ENCODE data around the gene DPH2. TPM values are rescaled to one million over a fixed set of nuclear protein-coding genes. Genes with fewer than 3 reads are reported as not detected.

Gene DPH2
- total RNA-seq, 2 donors from 2014 or later = 20.5 to 23.0 TPM

- DNase-seq (ENCODE audit: low spot score) = no peak
- Histone ChIP-seq H3K4me3 (no peak overlapping the region), H3K9me3 (no peaks in the 10 kb centered on the region), H3K27me3 (no peaks in the 10 kb centered on the region), H3K36me3 (no peaks in the 10 kb centered on the region), H3K4me1 (peaks cover 0 to 19% of the 10 kb centered on the region in 2 donors), H3K27ac (no peak overlapping the region)
- TF ChIP-seq, protein P1, sequence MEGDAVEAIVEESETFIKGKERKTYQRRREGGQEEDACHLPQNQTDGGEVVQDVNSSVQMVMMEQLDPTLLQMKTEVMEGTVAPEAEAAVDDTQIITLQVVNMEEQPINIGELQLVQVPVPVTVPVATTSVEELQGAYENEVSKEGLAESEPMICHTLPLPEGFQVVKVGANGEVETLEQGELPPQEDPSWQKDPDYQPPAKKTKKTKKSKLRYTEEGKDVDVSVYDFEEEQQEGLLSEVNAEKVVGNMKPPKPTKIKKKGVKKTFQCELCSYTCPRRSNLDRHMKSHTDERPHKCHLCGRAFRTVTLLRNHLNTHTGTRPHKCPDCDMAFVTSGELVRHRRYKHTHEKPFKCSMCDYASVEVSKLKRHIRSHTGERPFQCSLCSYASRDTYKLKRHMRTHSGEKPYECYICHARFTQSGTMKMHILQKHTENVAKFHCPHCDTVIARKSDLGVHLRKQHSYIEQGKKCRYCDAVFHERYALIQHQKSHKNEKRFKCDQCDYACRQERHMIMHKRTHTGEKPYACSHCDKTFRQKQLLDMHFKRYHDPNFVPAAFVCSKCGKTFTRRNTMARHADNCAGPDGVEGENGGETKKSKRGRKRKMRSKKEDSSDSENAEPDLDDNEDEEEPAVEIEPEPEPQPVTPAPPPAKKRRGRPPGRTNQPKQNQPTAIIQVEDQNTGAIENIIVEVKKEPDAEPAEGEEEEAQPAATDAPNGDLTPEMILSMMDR (IDR thresholded peaks at IDR 0.05) = no peak
Measured at GRCh38 chr1:43994071-43994470, 24.3 kb downstream of the DPH2 start.

DNA sequence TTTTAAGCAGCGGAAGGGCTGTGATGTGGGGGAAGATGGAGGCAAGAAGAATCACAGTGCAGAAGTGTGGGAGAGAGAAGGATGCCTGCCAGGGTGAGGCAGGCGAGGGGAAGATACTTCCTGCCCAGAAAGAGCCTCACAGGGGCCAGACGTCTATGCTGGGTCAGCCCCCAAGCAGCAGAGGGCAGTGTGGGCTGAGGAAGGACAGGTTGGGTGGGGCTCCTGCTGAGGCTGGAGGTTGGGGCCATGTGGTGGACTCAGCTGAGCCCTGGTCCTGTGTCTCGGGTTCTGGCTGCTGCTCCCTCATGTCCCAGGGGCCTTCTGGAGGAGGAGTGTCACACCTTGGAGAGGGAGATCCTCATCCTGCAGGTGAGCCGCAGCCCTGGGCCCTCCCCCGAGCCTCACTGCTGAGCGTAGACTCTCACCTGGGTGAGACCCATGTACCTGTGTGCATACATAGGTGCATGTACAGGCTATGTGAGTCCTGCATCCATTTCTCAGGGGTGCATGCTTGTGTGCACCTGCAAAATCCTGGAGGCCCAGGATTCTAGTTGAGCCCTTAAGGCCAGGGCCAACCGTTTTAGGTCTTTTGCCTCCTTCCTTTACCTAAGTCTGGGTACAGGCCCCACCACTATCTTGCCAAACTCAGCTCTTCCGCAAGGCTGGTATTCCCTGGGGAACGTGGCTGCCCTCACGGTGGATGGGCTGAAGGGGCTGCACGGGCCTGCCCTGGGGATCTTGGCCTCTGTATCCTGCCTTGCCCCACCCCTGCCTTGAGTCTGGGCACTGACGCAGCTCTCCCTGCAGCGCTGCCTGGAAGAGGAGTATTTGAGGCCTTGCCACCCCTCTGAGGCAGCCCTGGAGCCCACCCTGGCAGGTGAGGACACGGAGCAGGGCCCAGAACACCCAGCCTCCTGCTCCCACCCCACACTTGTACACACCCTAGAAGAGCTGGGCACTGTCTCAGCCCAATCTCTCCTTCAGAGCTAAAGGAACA is 25.3 kb downstream of the DPH2 start:
- TF ChIP-seq, protein P1 (IDR thresholded peaks at IDR 0.05) = no peak
- no peak overlapping the region for H3K27ac ChIP-seq
- DNase-seq (ENCODE audit: low spot score) = no peak
- peaks cover 0 to 19% of the 10 kb centered on the region in 2 donors for H3K4me1 ChIP-seq
- no peaks in the 10 kb centered on the region for H3K27me3 ChIP-seq
- H3K4me3 ChIP-seq = no peak overlapping the region
- no peaks in the 10 kb centered on the region for H3K9me3 ChIP-seq
- H3K36me3 ChIP-seq = no peaks in the 10 kb centered on the region

GRCh38 chr1:43995984-43996732 is 26.3 kb downstream of the DPH2 start:
- no peaks in the 10 kb centered on the region for H3K9me3 ChIP-seq
- no peak for DNase-seq (ENCODE audit: low spot score)
- no peak overlapping the region for H3K4me3 ChIP-seq
- no peak overlapping the region for H3K27ac ChIP-seq
- no peaks in the 10 kb centered on the region for H3K27me3 ChIP-seq
- peaks cover 0 to 12% of the 10 kb centered on the region in 2 donors for H3K4me1 ChIP-seq
- TF ChIP-seq, protein P1 (IDR thresholded peaks at IDR 0.05) = no peak
- no peaks in the 10 kb centered on the region for H3K36me3 ChIP-seq

DNA sequence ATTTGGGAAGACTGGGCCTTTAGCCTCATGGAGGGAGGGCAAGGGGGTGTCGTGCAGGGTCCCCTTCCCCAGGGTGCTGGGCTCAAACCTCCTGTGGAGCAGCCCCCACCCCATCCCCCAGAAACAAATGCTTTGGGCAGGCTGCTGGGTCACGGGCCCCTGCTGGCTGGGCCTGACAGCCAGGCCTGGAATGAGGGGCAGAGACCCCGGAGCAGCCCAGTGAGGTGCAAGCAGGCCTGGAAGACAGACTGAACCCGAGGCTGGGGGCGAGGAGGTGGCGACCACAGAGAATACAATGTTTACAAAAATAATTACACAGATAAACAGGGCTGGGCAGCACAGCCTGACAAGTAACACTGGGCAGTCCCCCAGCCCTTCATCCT is 26.9 kb downstream of the DPH2 start:
- no peak for DNase-seq (ENCODE audit: low spot score)
- TF ChIP-seq, protein P1 (IDR thresholded peaks at IDR 0.05) = no peak
- no peaks in the 10 kb centered on the region for H3K9me3 ChIP-seq
- peaks cover 0 to 11% of the 10 kb centered on the region in 2 donors for H3K4me1 ChIP-seq
- H3K27ac ChIP-seq = no peak overlapping the region
- H3K4me3 ChIP-seq = no peak overlapping the region
- H3K36me3 ChIP-seq = no peaks in the 10 kb centered on the region
- no peaks in the 10 kb centered on the region for H3K27me3 ChIP-seq

DNA sequence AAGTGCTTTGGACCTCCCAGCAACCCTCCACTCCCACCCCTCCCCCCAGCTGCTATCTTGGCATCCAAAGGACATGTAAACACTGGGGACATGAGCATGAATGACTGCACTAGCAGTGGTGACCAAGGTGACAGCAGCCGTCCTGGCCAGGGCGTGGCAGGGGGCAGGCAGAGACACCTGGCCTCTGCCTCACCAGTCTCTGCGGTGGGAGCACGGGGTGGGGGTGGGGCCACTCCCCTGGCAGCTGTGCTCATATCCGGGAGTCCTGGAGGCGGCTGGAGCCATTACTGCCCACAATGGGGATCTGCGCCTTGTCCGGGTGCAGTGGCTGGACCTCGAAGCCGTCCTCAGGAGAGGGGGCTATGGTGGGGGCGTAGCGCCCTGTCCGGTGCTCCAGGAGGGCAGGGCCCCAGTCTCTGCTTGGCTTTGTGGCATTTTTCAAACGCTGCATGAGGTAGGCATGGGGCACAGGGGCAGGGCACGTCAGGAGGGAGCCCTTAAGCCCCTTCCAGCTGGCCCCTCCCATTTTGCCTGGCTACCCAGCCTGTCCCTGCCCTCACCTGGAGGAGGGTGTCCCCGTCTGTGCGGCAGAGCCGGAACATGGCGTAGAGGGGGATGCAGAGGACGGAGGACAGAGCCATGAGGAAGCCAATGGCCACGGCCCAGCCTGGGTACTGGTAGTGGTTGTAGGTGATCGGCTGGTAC is 27.6 kb downstream of the DPH2 start:
- Histone ChIP-seq H3K36me3 (no peaks in the 10 kb centered on the region), H3K4me1 (peaks cover 0 to 5% of the 10 kb centered on the region in 2 donors), H3K27ac (no peak overlapping the region), H3K27me3 (no peaks in the 10 kb centered on the region), H3K4me3 (no peak overlapping the region), H3K9me3 (no peaks in the 10 kb centered on the region)
- no peak for DNase-seq (ENCODE audit: low spot score)
- TF ChIP-seq, protein P1 (IDR thresholded peaks at IDR 0.05) = no peak
